CD8-positive, alpha-beta memory T cell (primary cell): ENCODE data around the gene EMX2. TPM values are rescaled to one million over a fixed set of nuclear protein-coding genes. Genes with fewer than 3 reads are reported as not detected.
"Not testable (repeated sequence)": the region's sequence is repeated elsewhere in the genome, so short reads cannot be mapped to it uniquely, and the experiment has no call there.

Experiments
- CTCF ChIA-PET: fragments of 350-600 bp; sonication (Branson Sonifier 250); formaldehyde crosslinking; loops from one replicate; lab custom pipeline; 2021; ENCODE audit warnings: antibody characterized with exemption; lab: Charles Lee
- POLR2A ChIA-PET: fragments of 350-600 bp; sonication (Branson Sonifier 250); formaldehyde crosslinking; loops from one replicate; lab custom pipeline; 2021; ENCODE audit warnings: antibody characterized with exemption; lab: Charles Lee
- DNase-seq, 5 donors: peaks; one replicate each; pipeline versions ENCODE4 v3.0.0 to v3.0.0-alpha.2; 2020 to 2022; ENCODE audit warnings: mixed read lengths in 1 of 5
- H3K27ac ChIP-seq: one replicate; pipeline ENCODE4 v1.7.0; 2013; ENCODE audit warnings: low read depth, mild to moderate bottlenecking, low read length, moderate library complexity
- H3K27me3 ChIP-seq: 2 replicates; pipeline ENCODE4 v1.7.0; 2013; ENCODE audit warnings: low read length, mild to moderate bottlenecking; ENCODE audit not compliant: insufficient read depth, poor library complexity, severe bottlenecking
- H3K36me3 ChIP-seq: 2 replicates; pipeline ENCODE4 v1.7.0; 2013; ENCODE audit warnings: mild to moderate bottlenecking, low read length, moderate library complexity; ENCODE audit not compliant: insufficient read depth
- H3K4me1 ChIP-seq: 2 replicates; pipeline ENCODE4 v1.7.0; 2013; ENCODE audit warnings: mild to moderate bottlenecking, low read length, moderate library complexity; ENCODE audit not compliant: insufficient read depth
- H3K4me3 ChIP-seq: 2 replicates; pipeline ENCODE4 v1.7.0; 2013; ENCODE audit warnings: mild to moderate bottlenecking, low read length
- H3K9me3 ChIP-seq: 2 replicates; pipeline ENCODE4 v1.7.0; 2013; ENCODE audit warnings: mild to moderate bottlenecking, low read length
- H3K27ac Mint-ChIP-seq, 8 donors: one replicate each; pipeline ENCODE4 v1.8.0; 2020 to 2021; ENCODE audit warnings: mixed read lengths in 8 of 8, mild to moderate bottlenecking in 6 of 8, inconsistent platforms in 3 of 8, moderate library complexity in 3 of 8
- H3K27me3 Mint-ChIP-seq, 2 donors: one replicate each; pipeline ENCODE4 v1.8.0; 2020 to 2021; ENCODE audit warnings: mixed read lengths in 2 of 2, mild to moderate bottlenecking in 1 of 2, moderate library complexity in 1 of 2
- H3K36me3 Mint-ChIP-seq, 3 donors: one replicate each; pipeline ENCODE4 v1.8.0; 2020 to 2021; ENCODE audit warnings: mixed read lengths in 3 of 3, inconsistent platforms in 1 of 3, mild to moderate bottlenecking in 1 of 3
- H3K4me1 Mint-ChIP-seq, 3 donors: one replicate each; pipeline ENCODE4 v1.8.0; 2020 to 2021; ENCODE audit warnings: mixed read lengths in 3 of 3, inconsistent platforms in 1 of 3, mild to moderate bottlenecking in 1 of 3
- H3K4me3 Mint-ChIP-seq, 7 donors: one replicate each; pipeline ENCODE4 v1.8.0; 2020 to 2021; ENCODE audit warnings: mixed read lengths in 7 of 7, mild to moderate bottlenecking in 6 of 7, moderate library complexity in 4 of 7, inconsistent platforms in 2 of 7
- H3K9me3 Mint-ChIP-seq, 5 donors: one replicate each; pipeline ENCODE4 v1.8.0; 2020 to 2022; ENCODE audit warnings: mixed read lengths in 5 of 5, mild to moderate bottlenecking in 3 of 5, moderate library complexity in 2 of 5, inconsistent platforms in 1 of 5
- polyA plus RNA-seq: library from polyadenylated mRNA; unstranded; fragments of 300-500 nt; fragmentation: Illumina TruSeq; gene quantifications from one replicate; pipeline ENCODE4 v1.2.3, GENCODE V29; 2021
- total RNA-seq, 2 experiments: library from RNA; stranded (reverse); gene quantifications; one replicate each; pipeline ENCODE4 v1.2.3, GENCODE V29; 2021

EMX2 gene
- total and polyA plus RNA-seq, 3 experiments from 2014 or later, result not detected

GRCh38 chr10:117578999-117579590 lies 36.5 kb downstream of the EMX2 start:
- DNase-seq, result no peak
- no peak overlapping the region for H3K27ac Mint-ChIP-seq
- H3K9me3 ChIP-seq, result no peaks in the 10 kb centered on the region
- no peak overlapping the region for H3K4me3 Mint-ChIP-seq
- H3K27me3 ChIP-seq, result no peaks in the 10 kb centered on the region
- ChIA-PET POLR2A (no interaction called here), CTCF (no interaction called here)
- H3K4me1 ChIP-seq, result no peaks in the 10 kb centered on the region
- H3K27ac ChIP-seq, result no peak overlapping the region
- H3K4me3 ChIP-seq, result no peak overlapping the region
- H3K36me3 ChIP-seq, result no peaks in the 10 kb centered on the region
- peaks cover 12 to 13% of the 10 kb centered on the region in 2 donors for H3K27me3 Mint-ChIP-seq
- no peaks in the 10 kb centered on the region for H3K4me1 Mint-ChIP-seq
- H3K36me3 Mint-ChIP-seq, result no peaks in the 10 kb centered on the region
- H3K9me3 Mint-ChIP-seq, result no peaks in the 10 kb centered on the region

- Histone ChIP-seq H3K36me3 (no peaks in the 10 kb centered on the region), H3K27me3 (no peaks in the 10 kb centered on the region), H3K4me1 (no peaks in the 10 kb centered on the region), H3K4me3 (no peak overlapping the region), H3K9me3 (no peaks in the 10 kb centered on the region), H3K27ac (no peak overlapping the region)
- ChIA-PET CTCF (no interaction called here), POLR2A (no interaction called here)
- peaks cover 0 to 3% (median 0%) of the 10 kb centered on the region in 5 donors for H3K9me3 Mint-ChIP-seq
- peaks cover 10 to 20% of the 10 kb centered on the region in 2 donors for H3K27me3 Mint-ChIP-seq
- no peak overlapping the region for H3K4me3 Mint-ChIP-seq
- no peak for DNase-seq
- no peaks in the 10 kb centered on the region for H3K4me1 Mint-ChIP-seq
- H3K36me3 Mint-ChIP-seq, result no peaks in the 10 kb centered on the region
- H3K27ac Mint-ChIP-seq, result no peak overlapping the region
Measured at GRCh38 chr10:117581961-117582360, 39.4 kb downstream of the EMX2 start.

- H3K4me1 Mint-ChIP-seq, H3K9me3 ChIP-seq, H3K27ac Mint-ChIP-seq, H3K9me3 Mint-ChIP-seq, H3K36me3 Mint-ChIP-seq, H3K27me3 ChIP-seq, CTCF ChIA-PET, H3K4me1 ChIP-seq, H3K4me3 ChIP-seq, H3K4me3 Mint-ChIP-seq, H3K36me3 ChIP-seq, POLR2A ChIA-PET, H3K27ac ChIP-seq, DNase-seq: not testable (repeated sequence)
- peaks cover 16 to 25% of the 10 kb centered on the region in 2 donors for H3K27me3 Mint-ChIP-seq
Measured at GRCh38 chr10:117584831-117585230, 42.3 kb downstream of the EMX2 start.

GRCh38 chr10:117587036-117587435 lies 44.5 kb downstream of the EMX2 start:
- H3K4me1 Mint-ChIP-seq, result no peaks in the 10 kb centered on the region
- no peaks in the 10 kb centered on the region for H3K36me3 Mint-ChIP-seq
- H3K9me3 Mint-ChIP-seq, result peaks cover 0 to 4% (median 0%) of the 10 kb centered on the region in 5 donors
- Histone ChIP-seq H3K9me3 (no peaks in the 10 kb centered on the region), H3K36me3 (no peaks in the 10 kb centered on the region), H3K4me1 (no peaks in the 10 kb centered on the region), H3K27me3 (no peaks in the 10 kb centered on the region), H3K27ac (no peak overlapping the region), H3K4me3 (no peak overlapping the region)
- no peak overlapping the region for H3K27ac Mint-ChIP-seq
- POLR2A ChIA-PET, result no interaction called here
- no peak overlapping the region for H3K4me3 Mint-ChIP-seq
- CTCF ChIA-PET, result no interaction called here
- peaks cover 20 to 23% of the 10 kb centered on the region in 2 donors for H3K27me3 Mint-ChIP-seq
- no peak for DNase-seq

GRCh38 chr10:117590101-117590875 lies 47.7 kb downstream of the EMX2 start:
- CTCF ChIA-PET, result no interaction called here
- no peak overlapping the region for H3K27ac ChIP-seq
- H3K36me3 Mint-ChIP-seq, result no peaks in the 10 kb centered on the region

GRCh38 chr10:117591043-117591442 lies 48.5 kb downstream of the EMX2 start:
- Mint-ChIP-seq H3K27ac (no peak overlapping the region), H3K4me3 (no peak overlapping the region), H3K4me1 (no peaks in the 10 kb centered on the region), H3K9me3 (peaks cover 0 to 4% (median 0%) of the 10 kb centered on the region in 5 donors), H3K27me3 (peaks cover 12 to 20% of the 10 kb centered on the region in 2 donors), H3K36me3 (no peaks in the 10 kb centered on the region)
- H3K9me3 ChIP-seq, result no peaks in the 10 kb centered on the region
- H3K27ac ChIP-seq, result no peak overlapping the region
- H3K27me3 ChIP-seq, result no peaks in the 10 kb centered on the region
- H3K4me1 ChIP-seq, result no peaks in the 10 kb centered on the region
- no peak for DNase-seq
- POLR2A ChIA-PET, result no interaction called here
- H3K36me3 ChIP-seq, result no peaks in the 10 kb centered on the region
- H3K4me3 ChIP-seq, result no peak overlapping the region
- CTCF ChIA-PET, result no interaction called here

More at GRCh38 chr10:117590101-117590875, 47.7 kb downstream of the EMX2 start:
- Histone ChIP-seq H3K4me3 (no peak overlapping the region), H3K27me3 (no peaks in the 10 kb centered on the region), H3K4me1 (no peaks in the 10 kb centered on the region), H3K9me3 (no peaks in the 10 kb centered on the region), H3K36me3 (no peaks in the 10 kb centered on the region)
- Mint-ChIP-seq H3K27me3 (peaks cover 16 to 20% of the 10 kb centered on the region in 2 donors), H3K4me3 (no peak overlapping the region), H3K27ac (no peak overlapping the region), H3K4me1 (no peaks in the 10 kb centered on the region), H3K9me3 (peaks cover 0 to 4% (median 0%) of the 10 kb centered on the region in 5 donors)
- DNase-seq, result no peak
- POLR2A ChIA-PET, result no interaction called here

- DNase-seq, result no peak
- H3K9me3 Mint-ChIP-seq, result no peaks in the 10 kb centered on the region
- no peaks in the 10 kb centered on the region for H3K9me3 ChIP-seq
- H3K27ac ChIP-seq, result no peak overlapping the region
- no peak overlapping the region for H3K27ac Mint-ChIP-seq
- no peaks in the 10 kb centered on the region for H3K4me1 ChIP-seq
- ChIA-PET POLR2A (no interaction called here), CTCF (no interaction called here)
- peaks cover 14 to 17% of the 10 kb centered on the region in 2 donors for H3K27me3 Mint-ChIP-seq
- no peak overlapping the region for H3K4me3 Mint-ChIP-seq
- no peaks in the 10 kb centered on the region for H3K4me1 Mint-ChIP-seq
- no peaks in the 10 kb centered on the region for H3K36me3 ChIP-seq
- no peaks in the 10 kb centered on the region for H3K36me3 Mint-ChIP-seq
- H3K4me3 ChIP-seq, result no peak overlapping the region
- H3K27me3 ChIP-seq, result no peaks in the 10 kb centered on the region
Measured at GRCh38 chr10:117594722-117595121, 52.2 kb downstream of the EMX2 start.

GRCh38 chr10:117596706-117597105 lies 54.2 kb downstream of the EMX2 start:
- no peaks in the 10 kb centered on the region for H3K36me3 Mint-ChIP-seq
- Histone ChIP-seq H3K27ac (no peak overlapping the region), H3K9me3 (no peaks in the 10 kb centered on the region), H3K4me3 (no peak overlapping the region), H3K27me3 (no peaks in the 10 kb centered on the region), H3K36me3 (no peaks in the 10 kb centered on the region), H3K4me1 (no peaks in the 10 kb centered on the region)
- peaks cover 0 to under 1% (median 0%) of the 10 kb centered on the region in 5 donors for H3K9me3 Mint-ChIP-seq
- H3K4me3 Mint-ChIP-seq, result no peak overlapping the region
- ChIA-PET POLR2A (no interaction called here), CTCF (no interaction called here)
- peaks cover 8 to 16% of the 10 kb centered on the region in 2 donors for H3K27me3 Mint-ChIP-seq
- H3K4me1 Mint-ChIP-seq, result no peaks in the 10 kb centered on the region
- DNase-seq, result no peak
- H3K27ac Mint-ChIP-seq, result no peak overlapping the region
